Heart left ventricle (tissue), 13 donors: ENCODE results near the gene STIL.

Source experiments
- CTCF ChIP-seq, 12 donors: fragments of 200-600 bp; sonication (generic) in 4 of 12; IDR thresholded peaks; one replicate each; pipeline versions ENCODE4 v1.5.0 to v1.8.0; 2018 to 2022; ENCODE audit warnings: antibody characterized with exemption in 12 of 12, mild to moderate bottlenecking in 5 of 12
- POLR2A ChIP-seq, 2 donors: fragments of 450-650 bp; IDR thresholded peaks; one replicate each; pipeline ENCODE4 v1.6.1; 2017; ENCODE audit warnings: antibody characterized with exemption in 2 of 2, mild to moderate bottlenecking in 2 of 2, moderate library complexity in 2 of 2
- donor health status: ischemic (EF 13 %, LVEDD 7.1; RV severe dilation, severe dysfunction).
- donor health status: DM: no; HTN: yes; CAD: no.
- donor health status: DM: no; HTN: no; CAD: no.
- donor health status: ischemic (EF 25% LVEDD 6.9; RV normal size, moderate dysfunction).
- donor health status: ischemic (EF 25% LVEDD 5.7; RV mildly dilated, moderate dysfunction).
- donor health status: ischemic (EF 35%, LVEDD 5.7; RV mildly dilated, moderate dysfunction).
- donor health status: nonischemic (EF 11% LVEDD 7.7; RV severe dilation, severe dysfunction).
- donor health status: DM: yes; HTN: yes; CAD: no.
- donor health status: PGD.
- donor health status: ischemic (EF 29% LVEDD 5.4; RV normal size, mild dysfunction).
- donor health status: nonischemic (EF 23%, LVEDD 6.1; RV moderate dilation, normal function).

DNA sequence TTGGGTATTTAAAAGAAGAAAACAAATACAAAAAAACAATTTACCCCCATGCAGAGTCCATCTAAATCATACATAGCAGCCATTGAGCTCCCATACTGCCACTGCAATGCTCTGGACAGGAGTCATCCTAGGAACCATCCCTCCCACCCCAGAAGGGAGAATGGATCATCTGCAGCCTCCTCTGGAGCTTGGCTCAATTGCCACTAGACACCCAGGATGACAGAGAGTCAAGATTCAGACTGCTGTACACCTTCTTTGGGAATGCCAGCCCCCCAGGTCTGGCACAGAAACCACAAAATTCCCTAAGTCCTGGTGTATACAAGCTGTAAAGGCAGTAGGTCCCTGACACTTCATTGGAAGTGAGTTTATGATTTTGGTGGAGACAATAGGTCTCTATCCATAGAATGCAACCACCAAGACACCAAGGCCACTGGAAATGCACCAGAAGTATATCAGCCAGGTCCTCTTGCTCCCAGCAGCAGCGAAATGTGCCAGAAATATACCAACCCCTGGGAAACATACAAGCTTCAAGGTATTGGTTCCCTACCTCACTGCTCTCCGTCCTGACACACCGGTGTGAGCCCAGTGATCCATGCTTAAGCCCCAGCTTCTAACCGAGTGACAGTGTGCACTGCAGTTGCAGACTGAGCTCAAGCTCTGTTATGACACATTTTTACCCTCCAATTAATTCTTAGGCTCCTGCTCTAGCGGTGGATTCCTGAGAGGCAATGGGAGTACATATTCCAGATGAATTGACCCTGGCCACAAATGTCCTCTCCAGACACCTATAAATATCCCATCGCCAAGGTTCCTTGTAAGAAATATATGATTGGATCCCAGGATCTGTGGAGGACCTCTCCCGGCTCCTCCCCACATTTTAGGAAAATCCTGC, 86.4 kb downstream of the STIL start:
- TF ChIP-seq CTCF (IDR thresholded peaks at IDR 0.05) (no peak), POLR2A (IDR thresholded peaks at IDR 0.05) (no peak)
